H1 (cell line): ENCODE measurements around the gene NETO1. TPM values are rescaled to one million over a fixed set of nuclear protein-coding genes. Genes with fewer than 3 reads are reported as not detected.

Experiments
- HDAC2 ChIP-seq, 2 experiments: fragments of 300-600 bp in 1 of 2; sonication (generic) in 1 of 2; IDR thresholded peaks; 2 replicates each; pipeline ENCODE4 v1.6.1; 2011 to 2012; ENCODE audit warnings: low read depth in 2 of 2, low read length in 2 of 2, mild to moderate bottlenecking in 2 of 2, moderate library complexity in 2 of 2, borderline replicate concordance in 1 of 2, inconsistent platforms in 1 of 2
- SIN3A ChIP-seq, 2 experiments: IDR thresholded peaks in 1 of 2; conservative IDR thresholded peaks in 1 of 2; 2 replicates each; pipeline ENCODE4 v1.6.1; 2011 to 2012; ENCODE audit warnings: low read length in 2 of 2, improper control_type of control experiment in 1 of 2, low read depth in 1 of 2, mild to moderate bottlenecking in 1 of 2
- SUZ12 ChIP-seq: fragments of 200-600 bp; sonication (generic); IDR thresholded peaks from 2 replicates; pipeline ENCODE4 v1.6.1; 2012; ENCODE audit warnings: mild to moderate bottlenecking, inconsistent platforms, low read length, moderate library complexity, mixed read lengths
- polyA plus RNA-seq, 7 experiments: library from polyadenylated mRNA; depleted of rRNA in 3 of 7; stranded (reverse) in 5 of 7; unstranded in 2 of 7; fragments of >200 nt in 5 of 7; fragments of 200-250 nt in 2 of 7; gene quantifications; 1 replicate in 5 of 7; 2 replicates in 1 of 7; 4 replicates in 1 of 7; pipeline versions ENCODE4 v1.2.1 to v1.2.3, GENCODE V29; 2011 to 2013; ENCODE audit warnings: missing spikeins in 2 of 7, mixed read lengths in 2 of 7
- total RNA-seq: library from RNA; stranded (reverse); fragmentation: NEBNext Ultra II Directional; extraction: Animal tissue kit (Norgen Biotek cat#: 25700); gene quantifications from 2 replicates; pipeline ENCODE4 v1.2.1, GENCODE V29; 2021

NETO1 gene
- total and polyA plus RNA-seq, 2 of the 8 experiments (the other 6 are each of a cell fraction or from before 2014, with no cell fraction given): 3.0 to 19.3 TPM

GRCh38 chr18:72742002-72742401 lies 125.8 kb downstream of the NETO1 start (continued):
- TF ChIP-seq HDAC2 (IDR thresholded peaks at IDR 0.05; ENCODE audit: borderline replicate concordance in 1 of 2, low read depth in 2 of 2, low read length in 2 of 2) (no peak), SIN3A (conservative IDR thresholded peaks at IDR 0.05 in 1 of 2, IDR thresholded peaks at IDR 0.05 in 1 of 2; ENCODE audit: low read depth in 1 of 2, low read length in 2 of 2) (no peak), SUZ12 (no peak)
